PC-3 (cell line): ENCODE results near the gene DSCAM. TPM values are rescaled to one million over a fixed set of nuclear protein-coding genes. Genes with fewer than 3 reads are reported as not detected.

Experiments
- ATAC-seq: fragments of 200-7000 bp; cut with Tn5 transposase; 2 replicates; pipeline ENCODE4 v1.9.1; 2020; ENCODE audit warnings: mild to moderate bottlenecking, moderate library complexity
- BruUV-seq: library from RNA; stranded (reverse); fragments of 400-500 nt; replicated peaks from 2 replicates; lab custom pipeline; 2021; lab: Mats Ljungman, UMichigan
- CTCF ChIA-PET: fragments of 300-600 bp; sonication (Branson Sonifier 250); formaldehyde crosslinking; loops from one replicate; lab custom pipeline; 2022; ENCODE audit warnings: antibody characterized with exemption; lab: Charles Lee
- POLR2A ChIA-PET: fragments of 300-600 bp; sonication (Branson Sonifier 250); formaldehyde crosslinking; loops from one replicate; lab custom pipeline; 2022; ENCODE audit warnings: antibody characterized with exemption; ENCODE audit not compliant: unreplicated experiment; lab: Charles Lee
- DNase-seq: peaks from one replicate; pipeline ENCODE4 v3.0.0-alpha.2; 2015
- H2AFZ ChIP-seq: fragments of 300-600 bp; sonication (generic); 2 replicates; pipeline ENCODE4 v1.6.0; 2016; ENCODE audit warnings: antibody characterized with exemption, low read length
- H3F3A ChIP-seq: fragments of 300-600 bp; sonication (generic); one replicate; pipeline ENCODE4 v1.6.0; 2017; ENCODE audit warnings: antibody characterized with exemption, low read length, control low read depth, mild to moderate bottlenecking; ENCODE audit not compliant: unreplicated experiment
- H3K27ac ChIP-seq: fragments of 300-600 bp; sonication (generic); 2 replicates; pipeline ENCODE4 v1.5.1; 2016; ENCODE audit warnings: mild to moderate bottlenecking, low read length
- H3K27me3 ChIP-seq: fragments of 300-600 bp; sonication (generic); 2 replicates; pipeline ENCODE4 v1.6.1; 2016; ENCODE audit warnings: low read length, mixed read lengths
- H3K36me3 ChIP-seq: fragments of 300-600 bp; sonication (generic); 2 replicates; pipeline ENCODE4 v1.6.1; 2016; ENCODE audit warnings: low read depth, mixed run types, low read length, mixed read lengths
- H3K4me1 ChIP-seq: fragments of 300-600 bp; sonication (generic); 2 replicates; pipeline ENCODE4 v1.5.1; 2016; ENCODE audit warnings: low read length; ENCODE audit not compliant: insufficient read depth
- H3K4me2 ChIP-seq: fragments of 300-600 bp; sonication (generic); 2 replicates; pipeline ENCODE4 v1.6.0; 2016; ENCODE audit warnings: low read length
- H3K4me3 ChIP-seq: fragments of 300-600 bp; sonication (generic); 2 replicates; pipeline ENCODE4 v1.5.1; 2016; ENCODE audit warnings: mild to moderate bottlenecking, low read length, mixed read lengths
- H3K79me2 ChIP-seq: fragments of 300-600 bp; sonication (generic); 2 replicates; pipeline ENCODE4 v1.6.1; 2017; ENCODE audit warnings: low read length, mixed read lengths
- H3K9ac ChIP-seq: fragments of 300-600 bp; sonication (generic); 2 replicates; pipeline ENCODE4 v1.6.0; 2016; ENCODE audit warnings: mild to moderate bottlenecking, low read length
- H3K9me2 ChIP-seq: fragments of 300-600 bp; sonication (generic); replicated peaks from 2 replicates; pipeline ENCODE4 v1.6.1; 2016; ENCODE audit warnings: mixed run types, low read length, mixed read lengths
- H3K9me3 ChIP-seq: fragments of 300-600 bp; sonication (generic); 2 replicates; pipeline ENCODE4 v1.6.1; 2016; ENCODE audit warnings: low read length, mixed read lengths
- H4K20me1 ChIP-seq: fragments of 300-600 bp; sonication (generic); 2 replicates; pipeline ENCODE4 v1.6.1; 2016; ENCODE audit warnings: low read length, mixed read lengths
- EZH2 ChIP-seq: fragments of 300-600 bp; sonication (generic); IDR thresholded peaks from one replicate; pipeline ENCODE4 v1.6.1; 2017; ENCODE audit warnings: antibody characterized with exemption, mild to moderate bottlenecking, low read length; ENCODE audit not compliant: unreplicated experiment
- EZH2phosphoT487 ChIP-seq: fragments of 300-600 bp; sonication (generic); IDR thresholded peaks from 2 replicates; pipeline ENCODE4 v1.6.1; 2018; ENCODE audit warnings: mild to moderate bottlenecking, antibody characterized with exemption, low read length, borderline replicate concordance
- intact Hi-C: fragments of 100-400 bp; cut with micrococcal nuclease; formaldehyde crosslinking; loops from 2 replicates; pipeline ENCODE4 v1.9.0; 2023
- total RNA-seq: library from RNA; depleted of rRNA; stranded (reverse); fragments of >200 nt; gene quantifications from 2 replicates; pipeline ENCODE4 v1.2.3, GENCODE V29; 2014
- TF ChIP-seq, protein P1 (sequence below): fragments of 300-600 bp; sonication (generic); conservative IDR thresholded peaks from 2 replicates; pipeline ENCODE4 v1.5.1; 2017; ENCODE audit warnings: antibody characterized with exemption, low read depth, mild to moderate bottlenecking, low read length

Gene DSCAM
- total RNA-seq, 1 experiment from 2014 or later: not detected

- H3K9me2 ChIP-seq: no peaks in the 10 kb centered on the region
- no peak overlapping the region for H3K27ac ChIP-seq
- H3K4me1 ChIP-seq: no peaks in the 10 kb centered on the region
- ATAC-seq (no peak), DNase-seq (no peak)
- H3K9ac ChIP-seq: no peak overlapping the region
- intact Hi-C loops: no loop called here
- peaks cover 34% of the 10 kb centered on the region for H3K9me3 ChIP-seq
- H2AFZ ChIP-seq: no peak overlapping the region
- no TSS peak for BruUV-seq
- TF ChIP-seq EZH2 (no peak), EZH2phosphoT487 (no peak)
- TF ChIP-seq, protein P1, sequence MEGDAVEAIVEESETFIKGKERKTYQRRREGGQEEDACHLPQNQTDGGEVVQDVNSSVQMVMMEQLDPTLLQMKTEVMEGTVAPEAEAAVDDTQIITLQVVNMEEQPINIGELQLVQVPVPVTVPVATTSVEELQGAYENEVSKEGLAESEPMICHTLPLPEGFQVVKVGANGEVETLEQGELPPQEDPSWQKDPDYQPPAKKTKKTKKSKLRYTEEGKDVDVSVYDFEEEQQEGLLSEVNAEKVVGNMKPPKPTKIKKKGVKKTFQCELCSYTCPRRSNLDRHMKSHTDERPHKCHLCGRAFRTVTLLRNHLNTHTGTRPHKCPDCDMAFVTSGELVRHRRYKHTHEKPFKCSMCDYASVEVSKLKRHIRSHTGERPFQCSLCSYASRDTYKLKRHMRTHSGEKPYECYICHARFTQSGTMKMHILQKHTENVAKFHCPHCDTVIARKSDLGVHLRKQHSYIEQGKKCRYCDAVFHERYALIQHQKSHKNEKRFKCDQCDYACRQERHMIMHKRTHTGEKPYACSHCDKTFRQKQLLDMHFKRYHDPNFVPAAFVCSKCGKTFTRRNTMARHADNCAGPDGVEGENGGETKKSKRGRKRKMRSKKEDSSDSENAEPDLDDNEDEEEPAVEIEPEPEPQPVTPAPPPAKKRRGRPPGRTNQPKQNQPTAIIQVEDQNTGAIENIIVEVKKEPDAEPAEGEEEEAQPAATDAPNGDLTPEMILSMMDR: no peak
- no peak overlapping the region for H3K4me2 ChIP-seq
- H3F3A ChIP-seq: no peaks in the 10 kb centered on the region
- H3K79me2 ChIP-seq: no peaks in the 10 kb centered on the region
- no peaks in the 10 kb centered on the region for H3K36me3 ChIP-seq
- ChIA-PET CTCF (no interaction called here), POLR2A (no interaction called here)
- H3K4me3 ChIP-seq: no peak overlapping the region
- H3K27me3 ChIP-seq: no peaks in the 10 kb centered on the region
- no peaks in the 10 kb centered on the region for H4K20me1 ChIP-seq
These were observed 236.6 kb downstream of the DSCAM start for GRCh38 chr21:40610345-40610744.

DNA sequence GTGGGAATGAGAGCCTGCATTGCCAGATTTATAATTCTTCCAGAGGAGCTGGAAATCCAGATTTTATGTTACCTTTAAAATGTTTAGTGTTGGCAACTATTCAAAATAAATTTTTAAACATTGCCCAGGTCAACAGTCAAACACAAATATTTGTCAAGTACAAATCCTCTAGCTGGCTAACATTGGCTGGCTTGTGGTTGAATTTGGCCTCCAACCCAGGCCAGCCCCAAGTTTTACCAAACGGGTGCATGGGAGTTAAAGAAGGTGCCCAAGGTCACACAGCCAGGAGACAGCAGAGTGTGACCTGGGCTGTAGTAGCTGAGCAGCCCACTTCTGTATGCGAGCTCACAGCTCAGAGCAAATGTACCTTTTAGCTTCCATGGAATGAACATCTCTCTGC, 240.6 kb downstream of the DSCAM start:
- DNase-seq: no peak
- no peaks in the 10 kb centered on the region for H3K4me1 ChIP-seq
- no peaks in the 10 kb centered on the region for H4K20me1 ChIP-seq
- peaks cover 42% of the 10 kb centered on the region for H3K9me3 ChIP-seq
- H3F3A ChIP-seq: no peaks in the 10 kb centered on the region
- BruUV-seq: no TSS peak
- no peak overlapping the region for H3K4me3 ChIP-seq
- no peaks in the 10 kb centered on the region for H3K36me3 ChIP-seq
- H3K79me2 ChIP-seq: no peaks in the 10 kb centered on the region
- ChIA-PET CTCF (no interaction called here), POLR2A (no interaction called here)
- intact Hi-C loops: no loop called here
- no peak overlapping the region for H3K9ac ChIP-seq
- TF ChIP-seq EZH2phosphoT487 (no peak), EZH2 (no peak)
- TF ChIP-seq, protein P1: no peak
- no peak overlapping the region for H3K4me2 ChIP-seq
- H3K9me2 ChIP-seq: no peaks in the 10 kb centered on the region
- H3K27ac ChIP-seq: no peak overlapping the region
- no peak overlapping the region for H2AFZ ChIP-seq
- no peak for ATAC-seq
- no peaks in the 10 kb centered on the region for H3K27me3 ChIP-seq

- no peak overlapping the region for H3K4me3 ChIP-seq
These were observed 241.9 kb downstream of the DSCAM start for GRCh38 chr21:40605094-40605493.

More at GRCh38 chr21:40605094-40605493, 241.9 kb downstream of the DSCAM start:
- H3K9me3 ChIP-seq: peaks cover 50% of the 10 kb centered on the region
- no peaks in the 10 kb centered on the region for H3K36me3 ChIP-seq
- intact Hi-C loops: no loop called here
- H3K27me3 ChIP-seq: no peaks in the 10 kb centered on the region
- H3K27ac ChIP-seq: no peak overlapping the region
- CTCF ChIA-PET: no interaction called here
- H4K20me1 ChIP-seq: no peaks in the 10 kb centered on the region
- TF ChIP-seq, protein P1: no peak
- TF ChIP-seq EZH2phosphoT487 (no peak), EZH2 (no peak)
- no peak for ATAC-seq
- no peak for DNase-seq
- BruUV-seq: no TSS peak
- no peaks in the 10 kb centered on the region for H3K4me1 ChIP-seq
- no peaks in the 10 kb centered on the region for H3K79me2 ChIP-seq
- H3F3A ChIP-seq: no peaks in the 10 kb centered on the region
- POLR2A ChIA-PET: no interaction called here
- no peak overlapping the region for H3K4me2 ChIP-seq
- no peak overlapping the region for H2AFZ ChIP-seq
- no peak overlapping the region for H3K9ac ChIP-seq
- no peaks in the 10 kb centered on the region for H3K9me2 ChIP-seq
